Lower leg skin (tissue), 3 donors: ENCODE measurements around the gene TMEM9.

Source experiments
- CTCF ChIP-seq, 3 donors: fragments of 450-650 bp; IDR thresholded peaks; one replicate each; pipeline ENCODE4 v1.5.1; 2016; ENCODE audit warnings: antibody characterized with exemption in 3 of 3, mild to moderate bottlenecking in 3 of 3, moderate library complexity in 2 of 3
- POLR2A ChIP-seq, 2 donors: fragments of 450-650 bp; IDR thresholded peaks; one replicate each; pipeline ENCODE4 v1.6.1; 2016 to 2017; ENCODE audit warnings: antibody characterized with exemption in 2 of 2, mild to moderate bottlenecking in 1 of 2, moderate library complexity in 1 of 2

- TF ChIP-seq CTCF (IDR thresholded peaks at IDR 0.05) (no peak), POLR2A (IDR thresholded peaks at IDR 0.05) (no peak)
Observed at GRCh38 chr1:201096977-201097856, 57.1 kb downstream of the TMEM9 start.
